ENCODE data around the gene LAMB1.
A peak's percentile ranks its signal among the peaks of the same experiment; 100 is the strongest.
"Not testable (repeated sequence)": the region's sequence is repeated elsewhere in the genome, so short reads cannot be mapped to it uniquely, and the experiment has no call there.

The LAMB1 gene

GRCh38 chr7:108002726-108003598 lies at the start of gene LAMB1:
TSS of gene LAMB1 (minus strand) at chr7:108003161. CDS start at chr7:108002885, 276 bp downstream.
- peak; percentile 76 for DNase-seq

- DNase-seq: no peak
Measured at GRCh38 chr7:108051454-108051853, 48.5 kb upstream of the LAMB1 start.

- no peak for DNase-seq
Measured at GRCh38 chr7:108049962-108050361, 47.0 kb upstream of the LAMB1 start.

GRCh38 chr7:108048422-108048821 lies 45.5 kb upstream of the LAMB1 start:
- DNase-seq: no peak

GRCh38 chr7:108046952-108047506 lies 44.1 kb upstream of the LAMB1 start:
- no peak for DNase-seq

GRCh38 chr7:108045669-108046068 lies 42.7 kb upstream of the LAMB1 start:
- no peak for DNase-seq

- no peak for DNase-seq
Measured at GRCh38 chr7:108045154-108045553, 42.2 kb upstream of the LAMB1 start.

- no peak for DNase-seq
Measured at GRCh38 chr7:108044345-108044744, 41.4 kb upstream of the LAMB1 start.

- no peak for DNase-seq
Measured at GRCh38 chr7:108038986-108039385, 36.0 kb upstream of the LAMB1 start.

GRCh38 chr7:108037741-108038140 lies 34.8 kb upstream of the LAMB1 start:
- no peak for DNase-seq

- DNase-seq: no peak
Measured at GRCh38 chr7:108037140-108037539, 34.2 kb upstream of the LAMB1 start.

- no peak for DNase-seq
Measured at GRCh38 chr7:108034586-108034985, 31.6 kb upstream of the LAMB1 start.

GRCh38 chr7:108033776-108034497 lies 31.0 kb upstream of the LAMB1 start:
- DNase-seq: no peak

GRCh38 chr7:108033309-108033708 lies 30.3 kb upstream of the LAMB1 start:
- DNase-seq: not testable (repeated sequence)

- DNase-seq: peak; percentile 75
Measured at GRCh38 chr7:108030516-108030915, 27.6 kb upstream of the LAMB1 start.

- no peak for DNase-seq
Measured at GRCh38 chr7:108029034-108029433, 26.1 kb upstream of the LAMB1 start.

- DNase-seq: no peak
Measured at GRCh38 chr7:108028111-108028510, 25.1 kb upstream of the LAMB1 start.

- DNase-seq: no peak
Measured at GRCh38 chr7:108027239-108027638, 24.3 kb upstream of the LAMB1 start.

- DNase-seq: no peak
Measured at GRCh38 chr7:108026647-108027046, 23.7 kb upstream of the LAMB1 start.

GRCh38 chr7:108026116-108026515 lies 23.2 kb upstream of the LAMB1 start:
- DNase-seq: no peak

- no peak for DNase-seq
Measured at GRCh38 chr7:108024538-108024937, 21.6 kb upstream of the LAMB1 start.

GRCh38 chr7:108020585-108020984 lies 17.6 kb upstream of the LAMB1 start:
- DNase-seq: no peak

GRCh38 chr7:108018668-108019067 lies 15.7 kb upstream of the LAMB1 start:
- DNase-seq: no peak

GRCh38 chr7:108017776-108018151 lies 14.8 kb upstream of the LAMB1 start:
- no peak for DNase-seq
